ENCODE results near the gene TEX13B.
A peak's percentile ranks its signal among the peaks of the same experiment; 100 is the strongest.

GRCh38 chrX:108020631-108021030, 38.5 kb upstream of the TEX13B start:
- TF ChIP-seq CTCF (IDR thresholded peaks at IDR 0.05; ENCODE audit: poor library complexity), result peak; percentile 45
- no peak for TF ChIP-seq EZH2 (IDR thresholded peaks at IDR 0.05; ENCODE audit: borderline replicate concordance)
